ENCODE results near the gene STXBP6. TPM values are rescaled to one million over a fixed set of nuclear protein-coding genes. Genes with fewer than 3 reads are reported as not detected.

Gene STXBP6
- total RNA-seq, 4 donors from 2014 or later: 4.4 to 19.9 (median 8.2) TPM

DNA sequence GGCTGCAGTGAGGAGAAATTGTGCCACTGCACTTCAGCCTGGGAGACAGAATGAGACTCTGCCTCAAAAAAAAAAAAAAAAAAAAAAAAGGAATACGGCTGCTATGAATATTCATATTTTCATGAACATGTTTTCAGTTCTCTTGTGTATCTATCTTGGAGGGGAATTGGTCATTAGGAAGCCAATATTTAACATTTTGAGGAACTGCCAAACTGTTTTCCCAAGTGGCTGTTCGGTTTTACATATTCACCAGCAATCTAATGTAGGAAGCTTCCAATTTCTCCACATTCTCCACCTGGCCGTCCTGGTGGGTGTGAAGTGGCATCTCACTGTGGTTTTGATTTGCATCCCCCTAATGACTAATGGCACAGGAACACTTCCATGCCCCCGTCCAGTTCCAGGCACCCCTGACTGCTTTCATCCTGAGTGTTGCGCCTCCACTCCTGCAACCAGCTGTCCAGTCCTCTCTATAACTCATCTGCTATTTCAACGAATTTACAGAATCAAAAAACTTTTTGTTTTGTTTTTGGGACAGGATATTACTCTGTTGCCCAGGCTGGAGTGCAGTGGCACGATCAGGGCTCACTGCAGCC is 5.7 kb downstream of the STXBP6 start:
- TF ChIP-seq CTCF (IDR thresholded peaks at IDR 0.05): no peak
- DNase-seq (ENCODE audit: low spot score) (no peak), ATAC-seq (ENCODE audit: low FRiP score) (no peak)

- TF ChIP-seq CTCF (IDR thresholded peaks at IDR 0.05): no peak
- ATAC-seq (ENCODE audit: low FRiP score): no peak
- DNase-seq (ENCODE audit: low spot score): no peak
Measured at GRCh38 chr14:25042362-25043299, 7.3 kb downstream of the STXBP6 start.

- DNase-seq (ENCODE audit: low spot score) (no peak), ATAC-seq (ENCODE audit: low FRiP score) (no peak)
- TF ChIP-seq CTCF (IDR thresholded peaks at IDR 0.05): no peak
Measured at GRCh38 chr14:25041898-25042297, 8.0 kb downstream of the STXBP6 start.

DNA sequence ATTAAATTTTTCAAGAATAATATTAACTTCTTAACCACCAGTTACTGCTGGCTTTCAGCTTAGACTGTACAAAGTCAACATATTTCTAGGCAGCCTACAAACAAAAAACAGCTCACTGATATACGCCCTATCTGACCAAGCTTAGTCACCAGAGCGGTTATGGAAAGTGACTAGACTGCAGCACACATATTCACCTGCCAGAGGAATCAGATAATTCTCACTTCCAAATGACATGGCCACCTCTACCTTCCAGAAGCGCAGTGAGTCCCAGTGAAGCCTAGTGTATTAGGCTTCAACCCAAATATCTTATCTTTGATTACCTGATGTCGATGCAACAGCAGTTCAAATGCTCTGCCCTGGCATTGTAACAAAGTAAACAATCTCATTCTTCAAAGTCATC is 8.5 kb downstream of the STXBP6 start:
- DNase-seq (ENCODE audit: low spot score): no peak
- no peak for ATAC-seq (ENCODE audit: low FRiP score)
- no peak for TF ChIP-seq CTCF (IDR thresholded peaks at IDR 0.05)

DNA sequence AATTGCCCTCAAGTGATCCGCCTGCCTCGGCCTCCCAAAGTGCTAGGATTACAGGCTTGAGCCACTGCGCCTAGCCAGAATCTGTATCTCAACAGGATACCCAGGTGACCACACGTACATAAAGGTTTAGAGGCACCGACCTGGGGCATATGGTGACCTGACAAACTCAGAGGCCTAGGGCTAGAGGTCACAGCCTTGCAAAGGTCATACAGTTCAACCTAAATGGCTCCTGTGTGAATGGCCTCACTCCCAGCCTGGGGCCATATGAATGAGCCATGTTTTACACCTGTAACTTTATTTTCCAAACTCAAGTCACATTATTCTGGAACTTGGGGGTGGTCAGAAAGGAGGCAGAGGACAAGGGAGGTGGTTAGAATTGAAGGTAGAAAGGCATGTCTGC is 10.0 kb downstream of the STXBP6 start:
- TF ChIP-seq CTCF (IDR thresholded peaks at IDR 0.05): no peak
- ATAC-seq (ENCODE audit: low FRiP score): no peak

GRCh38 chr14:25038044-25038668 is 11.8 kb downstream of the STXBP6 start:
- TF ChIP-seq CTCF (IDR thresholded peaks at IDR 0.05): no peak
- ATAC-seq (ENCODE audit: low FRiP score) (no peak), DNase-seq (ENCODE audit: low spot score) (no peak)

More for the DNA sequence above, 10.0 kb downstream of the STXBP6 start:
- no peak for DNase-seq (ENCODE audit: low spot score)
